ENCODE measurements around the gene BMP10.

The BMP10 gene

DNA sequence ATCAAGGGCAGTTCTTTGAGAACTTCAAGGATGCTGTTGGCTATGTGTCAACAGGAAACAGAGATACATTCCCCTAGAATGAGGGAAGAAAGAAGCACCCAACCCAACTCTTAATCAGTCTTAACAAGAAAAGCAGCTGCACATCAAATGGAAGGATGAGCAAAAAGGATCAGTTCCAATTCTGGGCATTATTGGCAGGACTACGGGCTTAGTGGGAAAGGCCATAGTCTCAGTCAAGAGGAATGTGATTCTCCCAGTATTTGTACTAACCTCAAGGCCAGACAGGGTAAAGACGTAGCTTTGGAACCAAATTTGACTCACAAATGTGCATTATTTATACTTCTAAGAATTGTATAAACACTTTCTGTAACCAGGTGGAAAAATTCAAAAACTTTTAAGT is 18.2 kb downstream of the BMP10 start:
- no peak for DNase-seq (ENCODE audit: low read depth)

DNA sequence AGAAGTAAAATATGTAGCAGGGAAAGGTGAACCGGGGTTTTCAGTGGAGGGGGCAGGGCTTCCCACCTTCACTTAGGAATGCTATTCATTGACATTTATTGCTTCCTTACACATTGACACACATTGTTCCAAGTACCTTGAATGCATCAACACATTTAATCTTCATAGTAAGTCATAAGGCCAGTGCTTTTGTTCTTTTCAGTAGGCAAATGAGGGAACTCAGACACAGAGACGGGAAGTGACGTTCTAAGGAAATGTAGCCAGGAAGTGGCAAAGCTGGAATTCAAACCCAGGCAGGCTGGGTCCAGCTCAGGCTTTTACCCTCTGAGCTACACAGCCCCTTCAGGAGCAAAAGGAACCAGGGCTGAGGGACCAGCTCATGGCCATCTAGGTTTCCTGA is 20.7 kb downstream of the BMP10 start:
- no peak for DNase-seq (ENCODE audit: low read depth)

DNA sequence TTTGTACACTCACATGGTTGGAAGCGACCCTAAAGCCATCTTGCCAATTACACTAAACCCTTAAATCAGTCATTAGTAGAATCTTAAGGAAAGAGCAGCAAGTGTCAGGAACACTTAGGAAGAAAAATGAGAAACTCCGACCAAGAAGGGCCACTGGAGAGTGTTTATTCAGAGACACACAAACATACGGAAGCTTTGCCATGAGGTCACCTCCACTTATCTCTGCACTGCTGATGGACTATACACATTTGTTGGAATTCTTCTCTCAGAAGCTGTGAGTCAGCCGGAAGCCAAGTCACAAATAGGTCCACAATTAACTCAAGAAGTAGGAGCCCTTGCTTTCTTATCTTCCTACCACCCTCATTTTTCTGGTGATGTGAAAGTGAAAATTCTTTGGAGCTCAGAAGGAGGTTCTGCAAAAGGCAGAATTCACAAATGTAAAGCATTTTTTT is 21.6 kb downstream of the BMP10 start:
- no peak for DNase-seq (ENCODE audit: low read depth)

DNA sequence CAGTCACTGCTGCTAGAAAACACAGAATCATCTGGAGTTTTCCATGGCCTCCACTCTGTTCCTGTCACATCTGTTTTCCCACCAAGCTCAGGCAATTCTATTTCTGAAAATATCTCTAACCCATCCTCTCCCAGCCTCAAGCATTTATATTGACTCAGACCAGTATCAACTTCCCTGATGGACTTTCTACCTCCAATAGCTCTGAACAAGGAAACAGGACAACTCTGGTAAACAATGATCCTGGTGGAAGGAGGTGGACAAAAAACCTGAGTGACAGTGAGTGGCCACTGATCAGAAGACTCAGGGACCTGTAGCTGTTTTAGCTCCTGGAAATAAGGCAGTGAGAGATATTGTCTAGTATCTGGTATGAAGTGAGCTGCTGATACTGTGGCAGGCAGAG is 23.4 kb downstream of the BMP10 start:
- DNase-seq (ENCODE audit: low read depth) = no peak

DNA sequence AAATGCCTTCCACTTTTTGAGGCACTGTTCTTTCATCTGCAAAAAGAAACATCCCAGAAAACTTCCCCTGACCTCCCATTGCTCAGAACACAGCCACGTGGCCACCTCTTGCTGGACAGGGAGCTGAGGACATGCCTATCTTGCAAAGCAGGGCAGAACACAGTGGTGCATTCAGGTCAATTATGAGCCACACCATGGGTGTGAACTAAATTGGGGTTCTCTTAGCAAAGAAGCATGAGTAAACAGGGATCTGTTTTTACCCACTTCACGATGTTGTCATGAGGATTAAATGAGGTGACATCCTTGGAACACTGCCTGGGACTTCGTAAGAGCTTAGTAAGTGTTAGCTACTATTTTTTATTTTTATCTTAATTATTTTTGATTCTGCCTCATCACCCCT is 25.1 kb downstream of the BMP10 start:
- DNase-seq (ENCODE audit: low read depth) = no peak

DNA sequence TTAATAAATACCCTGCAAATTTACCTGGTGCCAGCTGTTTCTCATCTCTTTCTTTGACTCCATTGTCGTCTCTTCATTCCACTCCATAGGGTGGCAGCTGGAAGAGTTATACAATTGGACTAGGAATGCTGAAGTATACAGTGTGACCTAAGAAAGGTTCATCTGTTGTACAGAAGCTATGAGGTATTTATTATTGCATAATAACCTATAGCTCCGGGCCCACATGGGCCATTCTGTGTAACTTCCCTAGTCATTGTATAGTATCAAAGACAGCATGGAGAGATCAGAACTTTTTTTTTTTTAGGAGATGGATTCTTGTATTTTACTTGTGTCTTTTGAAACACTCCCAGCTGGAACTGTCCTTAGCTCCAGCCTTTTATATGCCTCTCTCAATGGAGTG is 26.2 kb downstream of the BMP10 start:
- no peak for DNase-seq (ENCODE audit: low read depth)

DNA sequence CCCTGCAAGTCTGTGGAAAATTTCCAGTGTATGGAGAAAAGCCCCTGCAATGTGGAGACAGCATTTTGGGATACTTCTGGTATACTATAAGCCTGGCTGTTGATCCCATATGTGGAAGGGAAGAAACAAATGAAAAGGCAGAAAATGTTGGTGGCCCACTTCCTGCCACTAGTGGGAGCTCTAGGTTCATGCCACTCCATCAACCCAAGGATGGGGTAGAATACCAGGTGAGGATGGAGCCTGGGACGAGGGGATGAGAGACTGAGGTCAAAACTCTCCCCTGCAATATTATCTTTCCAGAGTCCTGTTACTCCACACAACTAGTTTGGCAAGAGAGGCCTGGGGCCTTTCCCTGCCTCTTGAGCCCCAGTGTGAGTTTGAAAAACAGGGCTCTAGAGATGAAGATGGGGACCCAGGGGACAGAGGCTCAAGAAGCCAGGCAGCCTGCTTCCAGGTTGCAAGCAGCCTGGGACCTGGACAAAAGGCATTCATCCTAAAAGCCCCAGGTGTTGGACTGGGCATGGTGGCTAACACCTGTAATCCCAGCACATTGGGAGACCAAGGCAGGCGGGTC is 31.9 kb downstream of the BMP10 start:
- DNase-seq (ENCODE audit: low read depth) = no peak

DNA sequence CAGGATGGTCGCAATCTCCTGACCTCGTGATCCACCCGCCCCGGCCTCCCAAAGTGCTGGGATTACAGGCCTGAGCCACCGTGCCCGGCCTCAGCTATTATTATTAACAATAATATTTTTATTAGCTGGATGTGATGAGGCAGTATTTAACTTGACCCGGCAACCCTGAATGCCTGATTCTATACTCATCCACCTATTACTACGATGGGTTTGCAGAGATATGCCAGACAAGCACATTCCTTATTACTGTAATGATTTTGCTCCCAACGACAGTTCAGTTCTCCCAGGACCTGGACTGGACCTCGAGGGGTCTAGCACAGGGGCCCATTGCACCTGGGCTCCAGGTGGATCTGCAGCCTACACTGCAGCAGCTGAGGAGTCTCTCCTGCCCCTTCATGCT is 32.6 kb downstream of the BMP10 start:
- no peak for DNase-seq (ENCODE audit: low read depth)

DNA sequence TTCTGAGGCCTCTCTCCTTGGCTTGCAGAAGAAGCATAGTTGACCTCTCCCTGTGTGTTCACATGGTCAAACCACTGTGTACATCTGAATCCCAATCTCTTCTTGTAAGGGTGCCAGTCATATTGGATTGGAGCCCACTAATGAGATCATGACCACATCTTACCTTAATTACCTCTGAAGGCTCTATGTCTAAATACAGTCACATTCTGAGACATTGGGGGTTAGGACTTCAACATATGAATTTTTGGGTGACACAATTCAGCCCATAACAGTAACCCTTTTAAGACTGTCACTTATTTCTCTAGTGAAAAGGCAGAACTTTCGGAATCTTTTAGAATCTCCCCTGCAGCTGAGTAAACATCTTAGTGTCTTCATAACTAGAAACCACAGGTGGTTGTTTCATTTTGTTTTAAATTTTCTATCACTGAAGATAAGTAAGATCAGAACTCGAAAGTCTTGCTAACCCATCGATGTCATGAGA is 33.3 kb downstream of the BMP10 start:
- no peak for DNase-seq (ENCODE audit: low read depth)

DNA sequence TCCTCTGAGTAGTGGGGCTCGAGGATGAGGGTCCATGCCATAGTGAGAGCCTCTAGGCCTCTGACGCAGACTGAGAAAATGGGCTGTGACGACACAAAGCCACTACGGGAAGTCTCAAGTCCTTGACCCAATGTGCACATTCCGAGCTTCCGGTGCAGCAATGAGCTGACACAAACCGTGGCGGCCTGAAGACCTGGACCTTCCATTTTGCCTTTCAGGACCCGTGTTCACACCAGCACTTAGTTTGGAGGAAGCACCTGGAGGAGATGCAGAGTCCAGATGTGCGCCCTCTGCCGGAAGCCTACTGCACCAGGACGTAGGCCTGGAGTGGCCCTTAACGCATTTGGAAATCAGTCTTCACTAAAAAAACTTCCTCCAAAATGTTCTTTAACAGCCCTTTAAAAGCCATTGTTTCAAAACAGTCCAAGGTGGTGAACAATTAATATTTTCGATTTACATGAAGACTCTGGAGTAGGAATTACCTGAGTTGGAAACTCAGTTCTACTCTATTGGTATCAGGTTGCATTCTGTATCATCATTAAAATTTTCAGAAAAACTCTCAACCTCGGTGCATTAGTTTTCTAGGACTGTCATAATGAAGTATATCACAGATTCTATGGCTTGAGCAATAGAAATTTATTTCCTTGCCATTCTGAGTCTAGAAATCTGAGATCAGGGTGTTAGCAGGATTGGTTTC is 33.9 kb downstream of the BMP10 start:
- peak; percentile 56 for DNase-seq (ENCODE audit: low read depth)

DNA sequence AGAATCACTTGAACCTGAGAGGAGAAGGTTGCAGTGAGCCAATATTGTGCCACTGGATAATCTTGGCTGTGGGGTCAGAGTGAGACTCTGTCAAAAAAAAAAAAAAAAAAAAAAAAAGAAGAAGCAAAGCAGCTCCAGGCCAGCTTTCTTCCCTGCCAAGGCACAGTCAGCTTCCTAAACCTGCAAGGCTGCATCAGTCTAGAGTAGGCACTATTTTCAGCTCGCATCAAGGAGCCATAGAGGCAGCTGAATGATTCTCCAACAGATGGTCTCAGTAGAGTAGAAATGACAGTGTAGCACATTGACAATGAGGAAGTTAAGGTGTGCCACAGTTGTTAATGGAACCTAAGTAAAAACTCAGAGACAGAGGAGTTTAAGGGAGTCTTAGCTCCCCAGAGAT is 35.6 kb downstream of the BMP10 start:
- DNase-seq (ENCODE audit: low read depth) = no peak

DNA sequence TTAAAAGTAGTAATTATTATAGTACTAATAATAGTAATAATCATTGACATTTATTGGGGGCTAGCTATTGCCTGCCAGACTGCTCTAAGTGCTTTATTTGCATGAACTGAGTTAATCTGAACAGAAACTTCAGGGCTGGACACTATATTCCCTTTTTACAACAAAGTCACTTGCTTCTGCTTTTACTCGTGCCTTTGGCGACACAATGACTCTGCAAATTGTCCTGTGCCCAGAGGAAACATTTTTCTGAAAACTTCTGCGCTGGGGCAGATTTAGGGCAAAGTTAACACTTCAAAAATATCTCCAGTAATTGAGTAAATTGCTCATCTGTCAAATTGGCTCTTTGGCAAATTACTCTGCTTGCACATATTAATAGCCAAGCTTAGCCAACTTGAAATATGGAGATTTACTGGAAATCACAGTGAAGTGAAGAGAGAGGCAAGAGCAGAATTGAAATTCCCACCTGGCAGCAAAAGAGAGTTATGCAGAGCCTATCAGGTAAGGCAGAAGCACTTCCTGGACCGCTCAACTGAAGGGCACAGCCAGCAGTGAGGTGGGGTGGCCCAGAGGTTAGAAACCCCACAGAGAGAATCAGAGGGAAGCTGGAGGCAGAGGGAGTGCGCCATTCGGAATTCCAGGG is 36.3 kb downstream of the BMP10 start:
- DNase-seq (ENCODE audit: low read depth) = no peak

DNA sequence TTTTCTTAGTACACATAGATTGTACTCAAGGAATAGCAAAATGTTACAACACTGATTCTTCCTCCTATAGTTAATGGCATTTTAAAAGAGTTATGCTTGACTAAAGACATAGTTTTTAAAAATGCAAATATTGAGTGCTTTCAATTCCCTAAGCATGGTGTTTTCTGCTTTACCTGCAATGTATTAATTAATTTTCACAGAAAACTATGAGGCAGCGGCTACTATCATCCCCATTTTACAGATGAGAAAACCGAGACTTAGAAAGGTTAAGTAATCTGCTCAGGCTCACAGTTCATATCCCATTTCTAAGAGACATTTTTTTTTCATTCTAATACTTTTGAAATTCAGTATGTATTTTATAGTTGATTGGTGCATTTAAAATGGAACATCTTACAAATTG is 38.0 kb downstream of the BMP10 start:
- no peak for DNase-seq (ENCODE audit: low read depth)

DNA sequence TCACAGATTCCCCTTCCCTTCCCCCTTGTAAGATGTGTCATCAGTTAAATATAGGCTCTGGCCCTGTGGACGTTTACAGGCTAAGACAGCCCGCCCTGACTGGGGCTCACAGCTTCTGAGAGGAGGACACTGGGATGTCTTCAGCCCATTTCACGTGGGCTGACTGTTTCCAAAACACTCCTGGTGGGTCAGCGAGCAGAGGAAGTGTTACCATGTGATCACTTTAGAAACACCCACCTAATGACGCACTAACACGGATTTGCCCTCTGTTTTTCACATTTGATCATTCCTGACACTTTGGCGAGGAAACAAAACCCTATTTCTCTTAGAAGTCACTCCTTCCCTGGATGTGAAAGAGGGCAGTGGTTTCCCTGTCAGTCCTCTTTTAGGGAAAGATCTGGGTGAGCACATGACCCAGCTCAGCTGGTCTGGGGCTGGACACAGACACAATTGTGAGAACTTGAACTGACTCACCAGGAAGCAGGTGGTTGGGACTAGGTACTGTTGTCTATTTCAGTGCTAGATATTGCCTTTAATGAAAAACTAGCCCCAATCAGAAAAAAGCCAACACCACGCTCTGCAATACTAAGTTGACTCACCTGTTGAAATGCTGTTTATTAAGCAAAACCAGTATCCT is 38.8 kb downstream of the BMP10 start:
- peak; percentile 45 for DNase-seq (ENCODE audit: low read depth)

DNA sequence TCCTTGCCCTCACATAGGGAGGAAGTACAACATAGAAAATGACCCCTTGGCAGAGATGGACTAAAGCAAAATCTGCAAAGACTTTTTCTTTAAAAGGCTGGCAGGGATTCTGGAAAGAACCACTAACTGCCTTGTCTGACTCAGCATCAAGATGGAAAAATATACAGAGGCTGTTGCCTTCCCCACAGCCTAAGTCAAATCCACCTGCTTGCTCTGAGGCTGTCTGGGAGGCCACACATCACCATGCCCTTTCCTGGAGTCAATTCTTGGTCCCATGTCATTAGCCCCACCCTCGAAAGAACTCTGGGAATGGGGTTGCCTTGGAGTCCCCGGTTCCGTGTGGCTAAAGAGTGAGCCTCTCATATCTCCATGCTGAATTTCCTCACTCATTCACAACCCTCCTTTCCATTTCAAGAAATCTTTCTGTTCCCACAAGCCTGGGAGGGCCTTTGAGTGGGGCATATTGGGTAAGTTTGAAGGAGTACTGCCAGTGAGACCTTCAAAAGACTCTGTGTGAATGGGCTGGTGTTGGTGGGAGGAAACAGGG is 39.4 kb downstream of the BMP10 start:
- DNase-seq (ENCODE audit: low read depth) = no peak

DNA sequence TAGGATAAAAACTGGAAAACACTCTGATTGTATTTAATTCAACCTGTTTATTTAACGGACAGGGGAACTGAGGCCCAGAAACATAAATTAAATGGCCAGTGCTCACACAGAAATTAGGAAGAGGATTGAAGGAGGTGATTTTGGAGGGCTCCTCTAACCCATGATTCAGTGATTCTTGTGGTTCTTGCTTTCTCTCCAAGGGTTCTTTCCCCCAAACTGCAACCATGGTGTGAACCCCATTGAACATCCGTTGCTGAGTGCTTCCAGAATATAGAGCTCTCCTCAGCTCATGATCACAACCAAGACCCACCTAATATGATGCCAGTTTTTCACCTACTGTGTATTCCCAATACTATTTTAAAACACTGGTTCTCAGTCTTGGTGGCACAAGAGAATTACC is 41.4 kb downstream of the BMP10 start:
- no peak for DNase-seq (ENCODE audit: low read depth)

DNA sequence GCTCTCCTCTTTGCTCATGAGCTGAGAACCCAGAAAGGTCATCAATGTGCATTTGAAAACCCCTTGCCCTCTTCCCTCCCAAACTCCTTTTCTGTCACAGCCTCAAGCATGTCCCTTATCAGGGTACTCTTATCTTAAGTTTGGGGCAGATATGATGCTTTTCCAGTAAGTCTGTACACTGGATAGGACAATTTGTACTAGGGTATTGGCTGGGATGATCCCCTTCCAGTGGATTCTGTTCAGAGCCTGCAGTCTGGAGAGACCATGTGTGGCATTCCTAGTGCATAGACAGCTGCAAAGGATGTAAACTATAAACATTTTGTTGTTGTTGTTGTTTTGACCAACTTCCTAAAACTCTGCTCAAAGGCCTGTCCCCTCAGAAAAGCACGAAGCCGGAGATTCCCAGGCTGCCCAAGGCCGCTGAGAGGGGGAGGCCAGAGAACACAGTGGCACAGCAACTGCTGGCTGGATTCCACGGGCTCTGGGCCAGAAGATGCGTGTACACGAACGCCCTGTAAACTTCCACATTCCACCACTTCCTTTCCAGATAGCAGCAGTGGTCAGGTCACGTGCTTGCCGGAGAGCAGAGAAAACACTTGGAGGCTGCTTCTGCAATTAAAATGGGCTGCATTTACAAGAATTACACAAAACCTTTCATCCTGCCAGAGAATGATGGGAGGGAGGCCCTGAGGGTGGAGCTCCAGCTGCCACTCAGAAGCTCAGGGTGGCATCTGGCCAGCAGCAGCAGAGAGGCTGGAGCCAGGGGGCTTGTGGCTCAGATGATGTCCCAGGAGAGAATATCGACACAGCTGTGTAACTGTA is 42.1 kb downstream of the BMP10 start:
- peak; percentile 39 for DNase-seq (ENCODE audit: low read depth)

DNA sequence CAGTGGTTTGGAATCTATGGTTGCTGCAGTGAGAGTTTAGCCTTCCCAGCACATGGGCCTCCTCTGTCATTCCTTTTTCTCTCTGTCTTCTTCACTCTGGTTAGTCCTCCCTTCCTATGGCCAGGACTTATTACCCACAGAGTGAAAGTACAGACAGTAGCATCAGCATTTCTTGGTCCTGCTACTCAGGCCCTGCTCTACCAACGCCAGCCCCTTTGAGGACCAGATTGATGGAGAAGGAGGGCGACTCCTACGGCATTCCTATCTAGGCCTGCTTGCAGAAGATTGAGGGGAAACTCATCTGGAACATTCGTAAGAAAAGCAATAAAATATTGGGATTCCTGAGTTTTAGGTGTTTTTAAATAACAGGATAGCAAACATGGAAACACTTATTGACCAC is 43.5 kb downstream of the BMP10 start:
- no peak for DNase-seq (ENCODE audit: low read depth)

DNA sequence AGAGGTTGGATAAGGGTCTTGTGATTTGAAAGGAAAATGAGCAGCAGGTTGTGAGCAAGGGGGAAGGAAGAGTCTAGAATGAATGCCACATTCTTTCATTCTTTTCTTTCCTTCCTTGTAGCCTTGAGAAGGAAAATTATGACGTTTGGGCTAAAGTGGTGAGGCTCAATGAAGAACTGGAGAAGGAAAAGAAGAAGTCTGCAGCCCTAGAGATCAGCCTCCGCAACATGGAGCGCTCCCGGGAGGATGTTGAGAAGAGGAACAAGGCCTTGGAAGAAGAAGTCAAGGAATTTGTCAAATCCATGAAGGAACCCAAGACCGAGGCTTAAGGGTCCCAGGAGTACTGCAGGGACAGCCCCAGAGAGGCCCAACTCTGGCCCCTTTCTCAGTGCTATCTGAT is 45.3 kb downstream of the BMP10 start:
- DNase-seq (ENCODE audit: low read depth) = no peak

DNA sequence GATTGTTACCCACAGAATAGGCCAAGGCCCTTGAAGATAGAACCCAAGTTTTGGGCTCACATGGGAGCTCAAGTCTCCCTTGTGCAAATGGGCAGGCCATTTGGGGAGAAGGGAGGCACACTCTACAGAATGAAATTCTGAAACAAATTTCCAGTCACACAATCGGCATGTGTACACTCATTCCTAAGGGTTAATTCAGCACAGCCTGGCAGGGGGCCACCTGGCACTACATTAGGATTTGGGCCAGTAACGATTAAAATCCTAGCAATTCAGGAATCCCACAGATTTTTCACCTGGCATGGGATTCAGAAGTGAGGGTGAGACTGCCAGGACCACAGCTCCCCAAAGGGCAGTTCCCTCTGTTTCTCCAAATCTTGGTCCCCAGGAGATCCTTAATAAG is 46.4 kb downstream of the BMP10 start:
- DNase-seq (ENCODE audit: low read depth) = no peak

DNA sequence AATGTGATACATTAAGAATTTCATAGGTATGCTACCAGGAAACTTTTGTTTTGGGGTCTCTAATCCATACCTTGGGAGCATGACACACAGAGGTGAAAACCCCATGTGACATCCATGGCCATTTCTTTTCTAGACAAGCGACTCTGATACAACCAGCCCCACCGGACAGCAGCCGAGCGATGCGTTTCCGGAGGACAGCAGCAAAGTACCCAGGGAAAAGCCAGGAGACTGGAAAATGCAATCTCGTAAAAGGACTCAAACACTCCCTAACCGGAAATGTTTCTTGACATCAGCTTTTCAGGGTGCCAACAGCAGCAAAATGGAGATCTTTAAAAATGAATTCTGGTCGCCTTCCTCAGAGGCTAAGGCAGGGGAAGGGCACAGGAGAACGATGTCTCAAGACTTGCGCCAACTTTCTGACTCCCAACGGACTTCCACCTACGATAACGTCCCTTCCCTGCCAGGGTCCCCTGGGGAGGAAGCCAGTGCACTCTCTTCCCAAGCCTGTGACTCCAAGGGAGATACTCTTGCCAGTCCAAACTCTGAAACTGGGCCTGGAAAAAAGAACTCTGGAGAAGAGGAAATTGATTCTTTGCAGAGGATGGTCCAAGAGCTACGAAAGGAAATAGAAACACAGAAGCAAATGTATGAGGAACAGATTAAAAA is 48.9 kb downstream of the BMP10 start:
- no peak for DNase-seq (ENCODE audit: low read depth)
